Keratinocyte (primary cell): ENCODE measurements around the gene TEX29.

ENCODE experiments used
- EZH2 ChIP-seq: IDR thresholded peaks from one replicate; pipeline ENCODE4 v1.6.1; 2012; ENCODE audit warnings: inconsistent platforms, mild to moderate bottlenecking, low read length, moderate library complexity
- TF ChIP-seq, protein P1 (sequence below), 3 experiments: IDR thresholded peaks in 1 of 3; conservative IDR thresholded peaks in 1 of 3; optimal IDR thresholded peaks in 1 of 3; 2 replicates in 2 of 3; 3 replicates in 1 of 3; pipeline versions ENCODE3 to v1.5.1; 2011; ENCODE audit warnings: low read length in 3 of 3, mild to moderate bottlenecking in 3 of 3, moderate library complexity in 2 of 3, control low read depth in 1 of 3, inconsistent platforms in 1 of 3; ENCODE audit not compliant: insufficient read depth in 2 of 3; ENCODE audit errors: extremely low read depth in 1 of 3

DNA sequence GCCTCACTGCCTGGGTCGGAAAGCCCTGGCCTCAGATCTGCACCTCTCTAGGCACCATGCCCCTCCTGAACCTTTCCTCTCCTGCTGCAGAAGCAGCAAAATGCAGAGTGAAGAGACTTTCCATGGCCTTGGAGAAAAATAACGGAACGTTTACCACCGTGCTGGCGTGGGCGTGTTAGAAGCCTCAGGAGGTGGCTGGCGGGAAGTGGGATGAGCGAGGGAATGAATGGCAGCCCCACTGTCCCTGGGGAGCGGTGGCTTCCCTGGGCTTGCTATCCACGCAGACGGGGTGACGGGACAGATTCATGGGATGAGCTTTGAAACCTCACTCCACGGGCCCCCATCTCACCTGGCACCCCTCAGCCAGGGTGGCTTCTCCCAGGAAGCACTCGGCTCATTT lies 4.3 kb downstream of the TEX29 start:
- TF ChIP-seq, protein P1, sequence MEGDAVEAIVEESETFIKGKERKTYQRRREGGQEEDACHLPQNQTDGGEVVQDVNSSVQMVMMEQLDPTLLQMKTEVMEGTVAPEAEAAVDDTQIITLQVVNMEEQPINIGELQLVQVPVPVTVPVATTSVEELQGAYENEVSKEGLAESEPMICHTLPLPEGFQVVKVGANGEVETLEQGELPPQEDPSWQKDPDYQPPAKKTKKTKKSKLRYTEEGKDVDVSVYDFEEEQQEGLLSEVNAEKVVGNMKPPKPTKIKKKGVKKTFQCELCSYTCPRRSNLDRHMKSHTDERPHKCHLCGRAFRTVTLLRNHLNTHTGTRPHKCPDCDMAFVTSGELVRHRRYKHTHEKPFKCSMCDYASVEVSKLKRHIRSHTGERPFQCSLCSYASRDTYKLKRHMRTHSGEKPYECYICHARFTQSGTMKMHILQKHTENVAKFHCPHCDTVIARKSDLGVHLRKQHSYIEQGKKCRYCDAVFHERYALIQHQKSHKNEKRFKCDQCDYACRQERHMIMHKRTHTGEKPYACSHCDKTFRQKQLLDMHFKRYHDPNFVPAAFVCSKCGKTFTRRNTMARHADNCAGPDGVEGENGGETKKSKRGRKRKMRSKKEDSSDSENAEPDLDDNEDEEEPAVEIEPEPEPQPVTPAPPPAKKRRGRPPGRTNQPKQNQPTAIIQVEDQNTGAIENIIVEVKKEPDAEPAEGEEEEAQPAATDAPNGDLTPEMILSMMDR (optimal IDR thresholded peaks at IDR 0.05 in 1 of 3, IDR thresholded peaks at IDR 0.05 in 1 of 3, conservative IDR thresholded peaks at IDR 0.05 in 1 of 3; ENCODE audit: extremely low read depth in 1 of 3, insufficient read depth in 2 of 3, low read length in 3 of 3), result no peak
- TF ChIP-seq EZH2, result no peak
